Activated naive CD8-positive, alpha-beta T cell (primary cell): ENCODE results near the gene CLEC16A.
A peak's percentile ranks its signal among the peaks of the same experiment; 100 is the strongest.

Experiments used
- H3K27ac Mint-ChIP-seq: one replicate; pipeline ENCODE4 v1.8.0; 2021; ENCODE audit warnings: mixed read lengths
- H3K27me3 Mint-ChIP-seq: one replicate; pipeline ENCODE4 v1.8.0; 2021; ENCODE audit warnings: mixed read lengths
- H3K36me3 Mint-ChIP-seq: one replicate; pipeline ENCODE4 v1.8.0; 2021; ENCODE audit warnings: mixed read lengths
- H3K4me1 Mint-ChIP-seq: one replicate; pipeline ENCODE4 v1.8.0; 2021; ENCODE audit warnings: low read depth, mixed read lengths
- H3K4me3 Mint-ChIP-seq: one replicate; pipeline ENCODE4 v1.8.0; 2021; ENCODE audit warnings: mild to moderate bottlenecking, mixed read lengths
- H3K9me3 Mint-ChIP-seq: one replicate; pipeline ENCODE4 v1.8.0; 2021; ENCODE audit warnings: low read depth, mixed read lengths

Gene CLEC16A

GRCh38 chr16:11061629-11062270, 117.4 kb downstream of the CLEC16A start:
- no peaks in the 10 kb centered on the region for H3K9me3 Mint-ChIP-seq
- H3K27me3 Mint-ChIP-seq = no peaks in the 10 kb centered on the region
- H3K36me3 Mint-ChIP-seq = peaks cover 19% of the 10 kb centered on the region
- H3K4me3 Mint-ChIP-seq = no peak overlapping the region
- peaks cover 2% of the 10 kb centered on the region for H3K4me1 Mint-ChIP-seq
- no peak overlapping the region for H3K27ac Mint-ChIP-seq

DNA sequence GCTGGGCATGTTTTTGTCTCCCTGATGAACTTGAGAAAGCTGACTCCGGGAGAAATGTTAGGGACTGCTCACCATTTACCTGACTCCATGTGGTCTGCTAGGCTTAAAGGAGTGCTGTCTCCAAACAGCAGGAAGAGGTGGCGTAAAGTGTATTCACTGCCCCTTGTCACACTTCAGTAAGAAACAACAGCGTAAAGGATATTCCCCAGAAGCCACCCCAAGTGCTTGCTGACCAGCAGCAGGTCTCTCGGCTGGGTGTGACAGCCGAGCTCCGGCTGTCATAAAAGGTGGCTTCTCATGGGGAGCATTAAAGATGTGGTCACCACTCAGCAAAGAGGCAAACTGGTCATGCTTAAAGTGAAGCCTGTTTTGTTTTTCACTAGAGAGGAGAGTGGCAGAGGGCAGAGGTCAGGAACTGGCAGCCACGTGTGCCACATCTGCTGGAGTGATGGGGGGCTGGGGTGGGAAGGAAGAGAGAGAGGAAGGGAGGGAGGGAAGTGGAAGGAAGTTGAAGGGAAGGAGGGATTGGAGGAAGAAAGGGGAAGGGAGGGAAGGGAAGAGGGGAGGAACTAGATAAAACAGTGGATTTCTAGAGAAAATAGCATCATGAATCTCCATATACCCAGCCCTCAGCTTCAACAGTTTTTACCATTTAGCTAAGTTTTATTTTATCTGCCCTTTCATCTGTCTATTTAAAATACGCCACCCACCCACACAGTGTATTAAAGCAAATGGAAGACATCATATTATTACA, 119.3 kb downstream of the CLEC16A start:
- no peaks in the 10 kb centered on the region for H3K27me3 Mint-ChIP-seq

GRCh38 chr16:11064202-11064540, 119.8 kb downstream of the CLEC16A start:
- Mint-ChIP-seq H3K36me3 (peaks cover 15% of the 10 kb centered on the region), H3K9me3 (no peaks in the 10 kb centered on the region), H3K4me1 (peaks cover 3% of the 10 kb centered on the region), H3K27ac (no peak overlapping the region), H3K27me3 (no peaks in the 10 kb centered on the region), H3K4me3 (no peak overlapping the region)

More for the DNA sequence above, 119.3 kb downstream of the CLEC16A start:
- H3K36me3 Mint-ChIP-seq = peaks cover 17% of the 10 kb centered on the region
- H3K4me1 Mint-ChIP-seq = peaks cover 3% of the 10 kb centered on the region
- no peaks in the 10 kb centered on the region for H3K9me3 Mint-ChIP-seq
- H3K4me3 Mint-ChIP-seq = no peak overlapping the region
- H3K27ac Mint-ChIP-seq = peak overlapping the region; percentile 8

DNA sequence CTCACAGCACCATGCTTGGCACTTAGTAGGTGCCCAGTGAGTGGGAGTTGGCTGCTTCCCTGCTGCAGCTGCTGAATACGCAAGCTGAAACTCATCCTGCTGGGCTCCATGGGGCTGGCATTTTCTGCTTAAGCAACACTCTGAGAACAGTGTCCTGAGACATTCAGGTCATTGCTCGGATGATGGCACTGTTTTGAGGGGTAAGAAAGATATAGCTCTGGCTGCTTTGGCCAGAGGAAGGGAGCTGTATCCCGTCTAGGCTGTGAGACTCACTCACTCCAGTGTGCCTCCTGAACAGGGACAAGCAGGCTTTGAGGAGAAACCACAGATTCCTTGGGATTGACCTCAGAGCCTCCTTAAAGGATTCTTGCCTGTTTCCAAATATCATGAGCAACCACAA, 120.5 kb downstream of the CLEC16A start:
- no peaks in the 10 kb centered on the region for H3K27me3 Mint-ChIP-seq
- H3K4me3 Mint-ChIP-seq = no peak overlapping the region
- H3K27ac Mint-ChIP-seq = no peak overlapping the region
- peaks cover 14% of the 10 kb centered on the region for H3K36me3 Mint-ChIP-seq
- peaks cover 3% of the 10 kb centered on the region for H3K4me1 Mint-ChIP-seq
- H3K9me3 Mint-ChIP-seq = no peaks in the 10 kb centered on the region

DNA sequence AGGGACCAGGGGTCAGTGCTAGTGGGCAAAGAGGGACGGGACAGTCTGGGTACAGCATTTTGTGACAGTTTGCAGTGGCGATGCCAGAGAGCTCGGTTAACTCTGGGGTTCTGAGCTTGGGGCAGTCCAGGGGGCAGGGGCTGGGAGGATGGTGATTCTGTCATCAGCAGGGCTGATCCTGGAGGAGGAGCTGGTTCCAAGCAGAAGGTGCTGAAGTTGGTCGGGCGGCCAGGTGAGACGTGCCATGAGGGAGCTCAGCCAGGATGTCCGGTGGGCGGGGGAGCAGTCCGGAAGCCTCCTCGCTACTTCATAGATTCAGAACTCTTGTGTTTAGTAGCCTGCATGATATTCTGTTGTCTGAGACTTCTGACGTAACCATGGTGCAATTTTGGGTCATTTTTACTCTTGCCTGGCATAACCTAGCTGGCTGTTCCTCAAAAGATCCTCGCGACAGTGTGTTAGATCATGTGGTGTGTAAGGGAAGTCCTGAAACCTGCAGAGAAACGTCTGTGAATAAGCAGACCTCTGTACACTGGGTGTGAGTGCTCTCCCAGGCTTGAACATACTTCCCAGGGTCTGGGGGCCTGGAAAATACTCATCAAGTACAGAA, 122.0 kb downstream of the CLEC16A start:
- Mint-ChIP-seq H3K27ac (no peak overlapping the region), H3K9me3 (no peaks in the 10 kb centered on the region), H3K4me1 (peaks cover 7% of the 10 kb centered on the region), H3K36me3 (peaks cover 13% of the 10 kb centered on the region), H3K4me3 (no peak overlapping the region), H3K27me3 (no peaks in the 10 kb centered on the region)

DNA sequence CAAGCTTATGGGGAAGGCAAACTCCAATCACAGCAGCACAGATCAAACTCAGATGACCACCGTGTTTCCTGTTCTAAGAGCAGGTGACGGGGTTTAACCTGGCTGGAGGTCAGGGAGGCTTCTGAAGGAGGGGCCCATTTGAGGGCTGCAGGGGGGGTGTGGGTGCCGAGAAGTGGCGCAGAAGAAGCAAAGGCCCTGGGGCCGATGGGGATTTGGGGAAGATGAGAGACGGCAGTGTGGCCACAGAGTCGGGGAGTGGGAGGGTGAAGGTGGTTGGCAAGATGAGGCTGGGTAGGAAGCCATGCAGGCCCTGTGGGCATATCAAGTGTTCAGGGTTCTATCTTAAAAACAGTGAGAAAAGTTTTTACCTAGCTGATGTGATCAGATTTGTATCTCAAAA, 122.9 kb downstream of the CLEC16A start:
- H3K27ac Mint-ChIP-seq = no peak overlapping the region
- no peaks in the 10 kb centered on the region for H3K9me3 Mint-ChIP-seq
- H3K4me1 Mint-ChIP-seq = peaks cover 14% of the 10 kb centered on the region
- H3K27me3 Mint-ChIP-seq = no peaks in the 10 kb centered on the region
- no peak overlapping the region for H3K4me3 Mint-ChIP-seq
- peaks cover 14% of the 10 kb centered on the region for H3K36me3 Mint-ChIP-seq

GRCh38 chr16:11067697-11068141, 123.4 kb downstream of the CLEC16A start:
- no peak overlapping the region for H3K27ac Mint-ChIP-seq
- H3K36me3 Mint-ChIP-seq = peaks cover 14% of the 10 kb centered on the region
- no peaks in the 10 kb centered on the region for H3K9me3 Mint-ChIP-seq
- no peaks in the 10 kb centered on the region for H3K27me3 Mint-ChIP-seq
- peaks cover 19% of the 10 kb centered on the region for H3K4me1 Mint-ChIP-seq
- H3K4me3 Mint-ChIP-seq = no peak overlapping the region

DNA sequence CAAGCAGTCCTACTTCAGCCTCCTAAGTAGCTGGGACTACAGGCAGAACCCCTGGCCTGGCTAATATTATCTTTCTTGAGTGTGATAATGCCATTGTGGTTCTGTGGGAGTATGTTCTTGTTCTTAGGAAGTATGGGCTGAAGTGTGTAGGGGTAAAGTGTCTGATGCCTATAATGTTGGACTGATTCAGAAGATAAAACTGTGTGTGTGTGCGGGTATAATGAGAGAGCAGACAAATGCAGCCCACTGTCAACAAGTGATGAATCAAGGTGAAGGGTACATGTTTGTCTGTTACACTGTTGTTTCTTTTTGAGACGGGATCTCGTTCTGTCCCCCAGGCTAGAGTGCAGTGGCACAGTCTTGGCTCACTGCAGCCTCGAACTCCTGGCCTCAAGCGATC, 127.5 kb downstream of the CLEC16A start:
- Mint-ChIP-seq H3K9me3 (no peaks in the 10 kb centered on the region), H3K4me1 (peaks cover 52% of the 10 kb centered on the region), H3K36me3 (peaks cover 8% of the 10 kb centered on the region), H3K4me3 (peak overlapping the region; percentile 15), H3K27me3 (no peaks in the 10 kb centered on the region), H3K27ac (peak overlapping the region; percentile 82)

DNA sequence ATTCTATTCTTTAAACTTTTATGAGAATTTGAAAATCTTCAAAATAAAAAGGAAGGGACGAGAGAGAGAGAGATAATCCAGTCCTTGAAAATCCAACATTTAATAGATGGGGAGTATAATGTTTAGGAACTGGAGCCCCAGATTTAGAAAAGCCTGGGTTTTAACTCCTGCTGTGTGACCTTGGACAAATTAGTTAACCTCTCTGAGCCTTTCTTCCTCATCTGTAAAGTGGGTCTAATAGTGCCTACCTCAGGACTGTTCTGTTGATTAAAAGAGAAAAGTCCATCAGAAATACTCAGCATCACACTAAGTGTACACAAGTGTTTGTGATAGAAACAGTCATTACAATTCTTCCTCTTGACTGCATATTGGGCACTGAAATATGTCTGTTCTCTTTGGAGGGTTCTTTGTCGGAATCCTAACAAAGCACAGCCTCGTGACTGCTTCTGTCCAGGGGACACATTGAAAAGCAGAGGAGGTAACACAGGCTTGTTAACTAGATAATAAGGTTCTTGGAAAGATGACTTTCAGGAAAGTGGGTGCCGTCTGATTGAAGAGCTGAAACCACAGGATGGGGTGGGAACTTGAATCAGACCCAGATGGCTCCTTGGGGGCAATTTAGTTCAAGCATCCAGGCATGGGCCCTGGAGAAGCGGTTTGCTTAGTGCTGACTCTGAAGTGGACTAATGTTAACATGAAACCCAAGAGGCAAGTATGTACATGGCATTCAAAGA, 128.2 kb downstream of the CLEC16A start:
- H3K4me1 Mint-ChIP-seq = peaks cover 57% of the 10 kb centered on the region
- peak overlapping the region; percentile 82 for H3K27ac Mint-ChIP-seq
- H3K9me3 Mint-ChIP-seq = no peaks in the 10 kb centered on the region
- H3K4me3 Mint-ChIP-seq = peak overlapping the region; percentile 15
- peaks cover 8% of the 10 kb centered on the region for H3K36me3 Mint-ChIP-seq
- no peaks in the 10 kb centered on the region for H3K27me3 Mint-ChIP-seq

- peaks cover 67% of the 10 kb centered on the region for H3K4me1 Mint-ChIP-seq
- peaks cover 8% of the 10 kb centered on the region for H3K36me3 Mint-ChIP-seq
- H3K4me3 Mint-ChIP-seq = peak overlapping the region; percentile 39
- no peaks in the 10 kb centered on the region for H3K9me3 Mint-ChIP-seq
- peak overlapping the region; percentile 82 for H3K27ac Mint-ChIP-seq
- no peaks in the 10 kb centered on the region for H3K27me3 Mint-ChIP-seq
These were observed 129.1 kb downstream of the CLEC16A start for GRCh38 chr16:11073407-11073999.

- H3K4me1 Mint-ChIP-seq = peaks cover 71% of the 10 kb centered on the region
- no peaks in the 10 kb centered on the region for H3K9me3 Mint-ChIP-seq
- H3K27ac Mint-ChIP-seq = peak overlapping the region; percentile 82
- H3K27me3 Mint-ChIP-seq = no peaks in the 10 kb centered on the region
- no peak overlapping the region for H3K4me3 Mint-ChIP-seq
- H3K36me3 Mint-ChIP-seq = peaks cover 8% of the 10 kb centered on the region
These were observed 129.8 kb downstream of the CLEC16A start for GRCh38 chr16:11074131-11074530.

DNA sequence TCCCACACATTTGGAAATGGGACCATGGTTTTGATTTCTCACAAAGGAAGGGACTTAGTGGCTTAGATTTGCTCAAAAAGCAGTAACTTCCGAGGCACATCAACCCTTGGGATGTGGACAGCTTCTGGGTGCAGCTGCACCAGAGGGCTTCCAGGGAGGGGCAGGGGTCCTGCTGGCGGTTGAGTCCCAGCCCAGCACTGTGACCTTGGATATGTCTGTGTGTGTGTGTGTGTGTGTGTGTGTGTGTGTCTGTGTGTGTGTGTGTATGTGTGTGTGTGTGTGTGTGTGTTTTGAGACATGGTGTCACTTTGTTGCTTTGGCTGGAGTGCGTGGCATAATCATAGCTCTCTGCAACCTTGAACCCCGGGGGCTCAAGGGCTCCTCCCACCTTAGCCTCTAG, 130.8 kb downstream of the CLEC16A start:
- Mint-ChIP-seq H3K4me3 (no peak overlapping the region), H3K27me3 (no peaks in the 10 kb centered on the region), H3K27ac (peak overlapping the region; percentile 83), H3K4me1 (peaks cover 82% of the 10 kb centered on the region), H3K9me3 (no peaks in the 10 kb centered on the region), H3K36me3 (peaks cover 8% of the 10 kb centered on the region)

- Mint-ChIP-seq H3K27ac (peak overlapping the region; percentile 83), H3K4me3 (peak overlapping the region; percentile 63)
These were observed 132.1 kb downstream of the CLEC16A start for GRCh38 chr16:11076259-11077018.

More at GRCh38 chr16:11076259-11077018, 132.1 kb downstream of the CLEC16A start:
- Mint-ChIP-seq H3K4me1 (peaks cover 87% of the 10 kb centered on the region), H3K36me3 (peaks cover 7% of the 10 kb centered on the region), H3K27me3 (no peaks in the 10 kb centered on the region), H3K9me3 (no peaks in the 10 kb centered on the region)
